GM19467 (cell line): ENCODE data around the gene PKIB.
"Not testable (repeated sequence)": the region's sequence is repeated elsewhere in the genome, so short reads cannot be mapped to it uniquely, and the experiment has no call there.

Experiments used
- ATAC-seq: cut with Tn5 transposase; IDR thresholded peaks from one replicate; pipeline ENCODE4 v1.9.1; 2021; ENCODE audit warnings: mild to moderate bottlenecking, moderate library complexity; ENCODE audit not compliant: unreplicated experiment

PKIB gene

DNA sequence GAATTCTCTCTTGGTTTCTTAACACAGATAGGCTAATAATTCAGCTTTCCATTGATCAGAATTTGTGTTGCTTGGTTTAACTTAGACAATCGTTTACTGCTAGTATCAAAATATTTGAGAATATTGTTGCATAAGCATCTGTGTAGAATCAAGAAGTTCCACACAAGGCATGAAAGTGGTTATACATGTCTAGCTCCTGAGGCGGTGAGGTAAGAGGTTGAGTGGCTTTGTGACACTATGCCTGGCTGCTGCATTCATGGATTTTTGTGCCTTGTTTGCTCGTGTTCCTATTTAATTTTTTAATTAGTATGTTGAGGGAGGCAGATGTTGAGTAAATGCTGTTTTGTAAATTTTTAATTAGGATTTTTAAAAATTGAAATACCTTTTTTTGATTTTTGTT is 10.2 kb downstream of the PKIB start:
- ATAC-seq, result no peak

GRCh38 chr6:122620902-122621301 is 10.7 kb downstream of the PKIB start:
- ATAC-seq, result no peak

GRCh38 chr6:122621638-122622037 is 11.4 kb downstream of the PKIB start:
- ATAC-seq, result no peak

DNA sequence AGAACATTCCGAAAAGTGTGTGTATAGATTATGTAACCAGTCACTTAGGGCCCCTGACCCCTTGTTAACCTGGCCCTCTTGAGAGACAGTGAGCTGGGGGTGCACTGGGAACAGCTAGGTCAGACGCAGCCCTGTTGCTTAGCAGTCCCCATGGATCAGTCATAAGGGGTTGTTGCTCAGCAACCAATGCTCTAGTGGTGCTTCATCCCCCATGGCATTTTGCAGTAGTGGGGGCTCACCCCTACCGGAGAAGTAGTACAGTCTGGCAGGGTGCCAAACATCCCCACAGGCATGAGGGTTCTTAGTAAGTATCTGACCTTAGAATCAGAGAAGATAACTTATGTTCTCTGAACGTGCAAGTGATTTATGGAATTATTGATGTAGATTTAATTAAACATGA is 12.3 kb downstream of the PKIB start:
- no peak for ATAC-seq

- no peak for ATAC-seq
Measured at GRCh38 chr6:122623279-122623678, 13.1 kb downstream of the PKIB start.

GRCh38 chr6:122624853-122625252 is 14.6 kb downstream of the PKIB start:
- no peak for ATAC-seq

GRCh38 chr6:122628714-122629113 is 18.5 kb downstream of the PKIB start:
- ATAC-seq, result no peak

DNA sequence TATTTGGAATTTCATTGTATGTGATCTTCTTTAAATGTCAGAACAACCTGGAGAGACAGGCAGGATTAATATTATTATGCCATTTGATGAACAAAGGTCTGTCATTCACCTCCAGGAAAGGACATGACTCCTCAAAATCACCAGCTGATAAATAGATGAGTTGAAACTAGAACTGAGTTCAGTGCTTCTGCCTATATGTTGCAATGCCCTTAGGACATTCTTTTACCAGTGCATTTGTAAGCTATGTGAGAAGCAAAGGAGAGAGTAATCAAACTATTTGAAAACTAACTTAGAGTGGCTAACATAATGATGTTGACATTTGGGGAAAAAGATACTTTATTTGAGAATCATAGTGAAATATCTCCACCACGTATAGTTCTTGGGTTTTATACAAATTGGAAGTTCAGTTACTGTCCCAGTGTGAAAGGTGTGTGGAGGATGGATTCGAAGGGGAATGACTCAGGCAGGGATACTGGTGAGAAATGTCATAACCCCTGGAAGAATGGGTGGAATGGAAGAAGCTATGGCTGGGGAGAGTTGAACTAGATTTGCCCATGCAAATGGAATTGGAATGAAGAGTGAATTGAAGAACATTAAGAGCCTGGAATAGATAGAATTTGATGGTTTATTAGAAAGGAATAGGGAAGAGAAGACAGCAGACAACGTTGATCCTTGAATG is 21.5 kb downstream of the PKIB start:
- ATAC-seq, result no peak

- no peak for ATAC-seq
Measured at GRCh38 chr6:122640366-122640765, 30.2 kb downstream of the PKIB start.

GRCh38 chr6:122641819-122642218 is 31.6 kb downstream of the PKIB start:
- ATAC-seq, result no peak

GRCh38 chr6:122642604-122643003 is 32.4 kb downstream of the PKIB start:
- not testable (repeated sequence) for ATAC-seq

GRCh38 chr6:122645256-122645655 is 35.1 kb downstream of the PKIB start:
- ATAC-seq, result no peak

GRCh38 chr6:122647765-122648164 is 37.6 kb downstream of the PKIB start:
- no peak for ATAC-seq

- ATAC-seq, result no peak
Measured at GRCh38 chr6:122648726-122649125, 38.5 kb downstream of the PKIB start.

DNA sequence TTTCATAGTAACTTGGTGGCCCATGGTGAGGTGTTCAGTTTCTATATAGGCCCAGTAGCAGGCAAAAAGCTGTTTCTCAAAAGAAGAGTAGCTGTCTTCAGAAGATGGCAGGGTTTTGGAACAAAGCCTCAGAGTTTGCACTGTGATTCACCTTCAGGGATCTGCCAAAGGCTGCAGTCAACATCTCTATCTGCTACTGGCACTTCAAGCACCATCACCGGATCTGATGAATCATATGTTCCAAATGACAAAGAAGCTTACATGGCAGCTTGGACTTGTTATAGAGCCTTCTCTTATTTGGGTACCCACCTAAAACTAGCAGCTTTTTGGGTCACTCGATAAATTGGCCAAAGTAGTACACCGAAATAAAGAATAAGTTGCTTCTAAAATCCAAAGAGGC is 39.5 kb downstream of the PKIB start:
- ATAC-seq, result no peak

- ATAC-seq, result no peak
Measured at GRCh38 chr6:122650403-122650802, 40.2 kb downstream of the PKIB start.

DNA sequence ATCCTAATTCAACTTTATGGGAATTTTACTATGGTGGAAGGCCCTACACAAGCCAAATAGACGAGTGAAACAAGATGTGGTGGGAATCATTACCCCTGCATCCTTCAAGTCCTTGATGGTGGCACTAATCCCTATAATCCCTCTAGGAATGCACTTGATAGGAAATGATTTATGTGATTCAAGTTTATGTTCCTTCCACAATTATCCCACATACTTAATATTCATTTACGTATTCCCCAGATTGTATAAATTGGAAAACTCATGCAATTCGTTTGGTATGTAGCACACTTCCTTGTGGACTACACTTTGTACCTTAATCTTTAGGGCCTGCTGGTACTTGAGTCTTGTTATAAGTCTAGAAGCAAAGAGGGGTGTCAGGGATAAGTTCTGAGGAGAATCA is 40.8 kb downstream of the PKIB start:
- ATAC-seq, result no peak

- ATAC-seq, result no peak
Measured at GRCh38 chr6:122651604-122652003, 41.4 kb downstream of the PKIB start.

- ATAC-seq, result no peak
Measured at GRCh38 chr6:122652431-122652830, 42.2 kb downstream of the PKIB start.

DNA sequence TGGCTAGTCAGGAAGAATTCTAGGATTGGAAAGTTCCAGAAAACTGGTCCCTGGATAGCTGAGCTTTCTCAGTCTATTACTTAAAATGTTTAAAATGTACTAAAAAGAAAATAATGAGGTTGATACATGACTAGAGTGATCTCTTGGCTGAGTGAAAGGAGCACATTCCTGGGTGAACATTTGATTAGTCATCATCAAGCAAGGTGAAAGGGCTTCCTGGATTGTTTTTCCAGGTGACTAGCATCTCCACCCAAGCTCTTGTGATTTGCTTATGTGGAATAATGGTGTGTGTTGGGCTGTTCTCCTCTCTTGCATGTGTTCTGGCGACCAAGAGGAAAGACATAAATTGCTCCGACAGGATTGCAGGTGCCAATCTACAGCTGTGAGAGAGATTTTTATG is 42.9 kb downstream of the PKIB start:
- no peak for ATAC-seq

DNA sequence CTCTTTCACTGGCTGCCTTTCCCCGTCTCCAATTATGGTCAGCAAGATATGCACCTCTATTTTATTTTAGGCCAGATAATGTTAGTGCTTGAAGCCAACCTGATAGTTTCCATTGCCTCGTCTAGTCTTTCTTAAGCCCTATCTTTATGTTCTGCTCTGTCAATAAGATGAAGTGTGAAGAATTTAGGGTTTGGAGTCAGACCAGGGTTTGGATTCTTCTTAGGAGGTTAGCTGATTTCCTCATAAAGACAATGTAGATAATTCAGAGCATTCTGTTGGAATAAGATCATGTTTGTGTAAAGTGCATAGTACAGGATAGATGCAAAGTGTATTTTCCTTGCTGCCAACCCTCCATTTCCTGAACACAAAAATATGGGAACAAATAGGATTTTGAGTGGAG is 43.8 kb downstream of the PKIB start:
- no peak for ATAC-seq

GRCh38 chr6:122657601-122658000 is 47.4 kb downstream of the PKIB start:
- ATAC-seq, result no peak

DNA sequence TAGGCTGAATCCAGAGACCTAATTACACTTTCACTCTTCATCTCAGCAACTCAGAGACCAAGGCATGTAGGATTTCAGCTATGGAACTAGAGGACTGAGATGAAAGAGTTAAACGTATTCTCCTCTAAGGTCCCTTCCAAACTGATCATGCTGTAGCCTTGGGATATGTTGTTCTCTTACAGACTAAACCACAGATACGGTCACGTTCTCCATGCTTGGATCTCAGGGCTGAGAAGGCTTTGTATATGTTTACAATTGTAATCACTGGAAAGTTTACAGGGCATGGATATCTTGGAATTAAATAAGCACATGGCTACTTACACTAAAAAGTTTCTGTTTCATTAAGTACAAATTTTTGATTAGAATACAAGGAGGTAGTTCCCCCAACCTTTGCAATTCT is 50.1 kb downstream of the PKIB start:
- no peak for ATAC-seq
